Astrocyte of the cerebellum (primary cell): ENCODE measurements around the gene GLDC.

Source experiments
- DNase-seq: peaks from one replicate; pipeline ENCODE4 v3.0.0-alpha.2; 2011; ENCODE audit warnings: low read depth
- H3K4me3 ChIP-seq: 2 replicates; pipeline ENCODE4 v1.5.1; 2011; ENCODE audit warnings: mild to moderate bottlenecking, low read depth, low read length, moderate library complexity
- in situ Hi-C: cut with HindIII; loops from 2 replicates; pipeline ENCODE4 v1.10.0; 2017; ENCODE audit warnings: low sequenced_read_pairs
- TF ChIP-seq, protein P1 (sequence below): IDR thresholded peaks from 2 replicates; pipeline ENCODE4 v1.5.1; 2012; ENCODE audit warnings: low read length, low read depth, moderate library complexity, mild to moderate bottlenecking; ENCODE audit errors: missing control alignments

Gene GLDC

DNA sequence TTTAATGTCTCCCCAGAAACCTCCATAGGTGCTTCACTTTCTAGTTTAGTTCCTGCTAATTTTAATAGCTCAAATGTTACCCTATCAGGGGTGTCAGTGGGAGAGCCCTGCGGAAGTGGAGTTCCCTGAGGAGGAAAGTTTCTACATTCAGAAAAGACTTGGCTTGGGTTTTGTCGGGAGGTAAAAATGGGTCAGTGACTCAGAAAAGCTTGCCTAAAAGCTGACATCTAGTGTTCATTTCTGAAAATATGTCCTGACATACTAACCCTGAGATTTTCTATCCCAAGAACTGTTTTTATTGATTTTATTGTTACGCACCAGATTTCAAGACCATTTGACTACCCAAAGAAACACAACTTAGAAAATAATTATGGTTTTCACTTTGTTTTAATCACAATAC, 40.9 kb upstream of the GLDC start:
- no peak for DNase-seq
- in situ Hi-C loops = no loop called here
- no peak overlapping the region for H3K4me3 ChIP-seq
- TF ChIP-seq, protein P1, sequence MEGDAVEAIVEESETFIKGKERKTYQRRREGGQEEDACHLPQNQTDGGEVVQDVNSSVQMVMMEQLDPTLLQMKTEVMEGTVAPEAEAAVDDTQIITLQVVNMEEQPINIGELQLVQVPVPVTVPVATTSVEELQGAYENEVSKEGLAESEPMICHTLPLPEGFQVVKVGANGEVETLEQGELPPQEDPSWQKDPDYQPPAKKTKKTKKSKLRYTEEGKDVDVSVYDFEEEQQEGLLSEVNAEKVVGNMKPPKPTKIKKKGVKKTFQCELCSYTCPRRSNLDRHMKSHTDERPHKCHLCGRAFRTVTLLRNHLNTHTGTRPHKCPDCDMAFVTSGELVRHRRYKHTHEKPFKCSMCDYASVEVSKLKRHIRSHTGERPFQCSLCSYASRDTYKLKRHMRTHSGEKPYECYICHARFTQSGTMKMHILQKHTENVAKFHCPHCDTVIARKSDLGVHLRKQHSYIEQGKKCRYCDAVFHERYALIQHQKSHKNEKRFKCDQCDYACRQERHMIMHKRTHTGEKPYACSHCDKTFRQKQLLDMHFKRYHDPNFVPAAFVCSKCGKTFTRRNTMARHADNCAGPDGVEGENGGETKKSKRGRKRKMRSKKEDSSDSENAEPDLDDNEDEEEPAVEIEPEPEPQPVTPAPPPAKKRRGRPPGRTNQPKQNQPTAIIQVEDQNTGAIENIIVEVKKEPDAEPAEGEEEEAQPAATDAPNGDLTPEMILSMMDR = peak; percentile 26

DNA sequence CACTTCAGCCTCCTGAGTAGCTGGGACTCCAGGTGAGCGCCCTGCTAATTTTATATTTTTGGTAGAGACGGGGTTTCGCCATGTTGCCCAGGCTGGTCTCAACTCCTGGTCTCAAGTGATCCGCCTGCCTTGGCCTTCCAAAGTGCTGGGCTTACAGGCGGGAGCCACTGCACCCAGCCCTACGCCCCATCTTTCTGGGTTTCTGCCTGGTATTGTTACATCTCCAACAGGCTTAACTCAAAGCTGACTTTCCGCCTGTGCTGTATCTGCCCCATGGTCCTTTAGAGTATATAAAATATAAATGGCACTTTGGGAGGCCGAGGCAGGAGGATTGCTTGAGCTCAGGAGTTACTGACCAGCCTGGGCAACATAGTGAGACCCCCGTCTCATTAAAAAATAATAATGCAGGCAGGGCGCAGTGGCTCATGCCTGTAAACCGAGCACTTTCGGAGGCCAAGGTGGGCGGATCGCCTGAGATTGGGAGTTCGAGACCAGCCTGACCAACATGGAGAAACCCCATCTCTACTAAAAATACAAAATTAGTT, 36.5 kb upstream of the GLDC start:
- in situ Hi-C loops = no loop called here
- TF ChIP-seq, protein P1 = no peak
- no peak for DNase-seq
- peak overlapping the region; percentile 73 for H3K4me3 ChIP-seq

DNA sequence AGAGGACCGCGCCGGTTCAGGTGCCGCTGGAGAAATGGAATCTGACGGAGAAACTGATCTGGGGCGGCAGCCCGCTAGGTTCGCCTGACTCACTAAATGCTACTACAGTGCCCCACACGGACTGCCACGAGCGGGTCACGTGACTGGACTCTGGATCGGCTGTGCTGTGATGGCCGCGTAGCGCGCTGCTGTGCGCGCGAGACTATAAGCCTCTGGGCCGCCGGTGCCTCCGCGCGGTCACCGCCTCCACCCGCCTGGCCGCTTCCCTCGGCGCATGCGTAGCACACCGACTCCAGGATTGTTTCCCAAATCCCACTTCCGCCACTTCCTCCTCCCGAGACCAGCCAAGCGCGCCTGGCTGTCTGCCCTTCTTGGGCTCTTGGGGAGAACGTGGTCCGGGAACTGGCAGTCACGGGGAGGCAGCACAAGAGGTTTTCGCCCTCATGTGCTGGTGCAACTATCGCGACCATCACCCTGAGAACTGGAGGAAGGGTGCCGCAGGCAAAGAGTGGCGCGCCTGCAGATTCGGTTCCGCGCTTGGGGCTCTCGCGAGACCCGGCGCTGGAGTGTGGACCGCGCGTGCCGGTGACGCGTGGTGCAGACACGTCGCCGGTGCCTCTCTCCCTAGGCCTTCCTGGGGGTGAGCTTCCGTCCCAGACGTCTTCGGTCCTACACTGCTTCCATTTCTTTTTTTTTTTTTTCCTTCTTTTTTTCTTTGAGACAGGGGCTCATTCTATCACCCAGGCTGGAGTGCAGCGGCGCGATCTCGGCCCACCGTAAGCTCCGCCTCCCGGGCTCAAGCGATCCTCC, 35.8 kb upstream of the GLDC start:
- TF ChIP-seq, protein P1 = no peak
- DNase-seq = peak; percentile 89
- H3K4me3 ChIP-seq = peak overlapping the region; percentile 73
- in situ Hi-C loops = no loop called here

DNA sequence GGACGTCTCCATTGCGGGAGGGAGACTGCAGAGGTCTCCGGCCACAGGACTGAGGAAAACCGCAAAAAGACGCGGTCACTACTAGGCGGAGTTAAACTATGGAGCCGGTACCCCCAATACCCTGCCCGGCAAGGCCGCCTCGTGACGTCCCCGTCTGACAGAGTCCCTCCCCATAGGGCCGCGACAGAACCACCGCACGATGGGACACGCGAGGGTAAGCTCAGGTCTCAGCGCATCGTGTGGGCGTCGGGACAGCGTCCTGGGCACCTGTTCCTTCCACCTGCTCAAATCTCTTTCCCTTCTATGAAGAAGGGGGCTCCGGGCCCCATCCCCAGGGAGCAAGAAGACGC, 35.2 kb upstream of the GLDC start:
- H3K4me3 ChIP-seq = peak overlapping the region; percentile 73
- TF ChIP-seq, protein P1 = no peak

DNA sequence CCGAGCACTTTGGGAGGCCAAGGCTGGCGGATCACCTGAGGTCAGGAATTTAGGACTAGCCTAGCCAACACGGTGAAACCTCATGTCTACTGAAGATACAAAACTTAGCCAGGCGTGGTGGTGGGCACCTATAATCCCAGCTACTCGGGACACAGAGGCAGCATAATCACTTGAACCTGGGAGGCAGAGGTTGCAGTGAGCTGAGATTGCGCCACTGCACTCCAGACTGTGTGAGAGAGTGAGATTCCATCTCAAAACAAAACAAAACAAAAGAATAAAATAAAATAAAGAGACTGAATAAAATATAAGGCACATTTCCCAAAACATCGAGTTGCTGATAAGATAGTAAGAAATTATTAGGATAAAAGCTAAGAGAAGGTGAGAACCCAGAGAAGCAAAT, 32.3 kb upstream of the GLDC start:
- TF ChIP-seq, protein P1 = no peak
- no peak for DNase-seq
- H3K4me3 ChIP-seq = no peak overlapping the region
- in situ Hi-C loops = no loop called here

More for the DNA sequence above, 35.2 kb upstream of the GLDC start:
- in situ Hi-C loops = no loop called here
- DNase-seq = no peak

DNA sequence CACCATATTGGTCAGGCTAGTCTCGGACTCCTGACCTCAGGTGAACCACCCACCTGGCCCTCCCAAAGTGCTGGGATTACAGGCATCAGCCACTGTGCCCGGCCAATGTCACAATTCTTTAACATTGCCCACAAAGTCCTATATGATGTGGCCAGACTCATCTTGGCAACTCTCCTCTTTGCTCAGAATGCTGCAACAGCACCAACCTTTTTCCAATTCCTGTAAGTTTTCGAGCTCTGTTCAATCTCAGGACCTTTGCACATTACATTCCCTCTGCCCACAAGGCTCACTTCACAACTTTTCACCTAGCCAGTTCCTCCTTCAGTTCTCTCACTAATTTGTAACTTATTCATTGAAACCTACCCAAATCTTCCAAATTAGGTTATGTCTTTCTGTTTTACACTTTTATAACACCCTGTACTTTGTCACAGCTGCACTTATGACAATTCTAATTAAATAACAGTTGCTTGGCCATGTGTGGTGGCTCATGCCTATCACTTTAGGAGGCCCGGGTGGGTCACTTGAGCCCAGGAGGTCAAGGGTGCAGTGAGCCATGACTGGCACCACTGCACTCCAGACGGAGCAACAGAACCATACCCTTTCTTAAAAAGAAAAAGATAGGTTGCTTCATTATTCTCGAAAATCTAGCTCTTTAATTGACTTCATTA, 30.9 kb upstream of the GLDC start:
- TF ChIP-seq, protein P1 = no peak
- DNase-seq = no peak
- H3K4me3 ChIP-seq = no peak overlapping the region
- in situ Hi-C loops = no loop called here
